Glutamatergic neuron (in vitro differentiated cells): ENCODE measurements around the gene ATXN7L3. TPM values are rescaled to one million over a fixed set of nuclear protein-coding genes. Genes with fewer than 3 reads are reported as not detected.

Experiments
- DNase-seq: peaks from one replicate; pipeline ENCODE4 v3.0.0; 2022
- H3K27ac Mint-ChIP-seq: one replicate; pipeline ENCODE4 v1.8.0; 2020; ENCODE audit warnings: mild to moderate bottlenecking, mixed read lengths, inconsistent platforms; ENCODE audit not compliant: unreplicated experiment
- H3K27me3 Mint-ChIP-seq: one replicate; pipeline ENCODE4 v1.8.0; 2020; ENCODE audit warnings: mild to moderate bottlenecking, moderate library complexity, mixed read lengths, inconsistent platforms; ENCODE audit not compliant: unreplicated experiment
- H3K36me3 Mint-ChIP-seq: one replicate; pipeline ENCODE4 v1.8.0; 2020; ENCODE audit warnings: mild to moderate bottlenecking, mixed read lengths, inconsistent platforms; ENCODE audit not compliant: unreplicated experiment
- H3K4me1 Mint-ChIP-seq: one replicate; pipeline ENCODE4 v1.8.0; 2020; ENCODE audit warnings: mild to moderate bottlenecking, low read depth, mixed read lengths, inconsistent platforms; ENCODE audit not compliant: unreplicated experiment
- H3K4me3 Mint-ChIP-seq: one replicate; pipeline ENCODE4 v1.8.0; 2020; ENCODE audit warnings: mild to moderate bottlenecking, mixed read lengths, inconsistent platforms; ENCODE audit not compliant: unreplicated experiment
- H3K9me3 Mint-ChIP-seq: one replicate; pipeline ENCODE4 v1.8.0; 2020; ENCODE audit warnings: mild to moderate bottlenecking, moderate library complexity, mixed read lengths, inconsistent platforms; ENCODE audit not compliant: unreplicated experiment
- CTCF ChIP-seq: fragments of 200-600 bp; sonication (generic); IDR thresholded peaks from one replicate; pipeline ENCODE4 v1.5.0; 2021; ENCODE audit not compliant: partially characterized antibody, unreplicated experiment
- total RNA-seq: library from RNA; stranded (reverse); fragmentation: NEBNext Ultra II Directional; extraction: Animal tissue kit (Norgen Biotek cat#: 25700); gene quantifications from one replicate; pipeline ENCODE4 v1.2.1, GENCODE V29; 2021; ENCODE audit not compliant: unreplicated experiment

Gene ATXN7L3
- total RNA-seq, 1 donor from 2014 or later: 146 TPM

- DNase-seq: no peak
- Mint-ChIP-seq H3K36me3 (no peaks in the 10 kb centered on the region), H3K4me1 (peaks cover 6% of the 10 kb centered on the region), H3K4me3 (no peak overlapping the region), H3K27ac (no peak overlapping the region), H3K9me3 (peaks cover 2% of the 10 kb centered on the region), H3K27me3 (peaks cover 6% of the 10 kb centered on the region)
- TF ChIP-seq CTCF: no peak
Measured at GRCh38 chr17:44193326-44194084, 6.2 kb downstream of the ATXN7L3 start.

GRCh38 chr17:44192750-44193149 is 6.9 kb downstream of the ATXN7L3 start:
- H3K27me3 Mint-ChIP-seq: peaks cover 6% of the 10 kb centered on the region
- peaks cover 7% of the 10 kb centered on the region for H3K4me1 Mint-ChIP-seq
- no peak overlapping the region for H3K27ac Mint-ChIP-seq
- no peaks in the 10 kb centered on the region for H3K36me3 Mint-ChIP-seq
- H3K4me3 Mint-ChIP-seq: no peak overlapping the region
- H3K9me3 Mint-ChIP-seq: peaks cover 2% of the 10 kb centered on the region
- no peak for DNase-seq
- TF ChIP-seq CTCF: no peak

GRCh38 chr17:44191941-44192496 is 7.7 kb downstream of the ATXN7L3 start:
- no peak overlapping the region for H3K4me3 Mint-ChIP-seq
- TF ChIP-seq CTCF: no peak
- H3K27me3 Mint-ChIP-seq: peaks cover 7% of the 10 kb centered on the region
- H3K36me3 Mint-ChIP-seq: no peaks in the 10 kb centered on the region
- H3K9me3 Mint-ChIP-seq: peaks cover 2% of the 10 kb centered on the region
- H3K27ac Mint-ChIP-seq: no peak overlapping the region
- H3K4me1 Mint-ChIP-seq: peaks cover 7% of the 10 kb centered on the region
- DNase-seq: no peak

GRCh38 chr17:44191369-44191768 is 8.3 kb downstream of the ATXN7L3 start:
- DNase-seq: no peak
- H3K4me1 Mint-ChIP-seq: peaks cover 7% of the 10 kb centered on the region
- no peak overlapping the region for H3K4me3 Mint-ChIP-seq
- no peaks in the 10 kb centered on the region for H3K36me3 Mint-ChIP-seq
- peaks cover 6% of the 10 kb centered on the region for H3K9me3 Mint-ChIP-seq
- H3K27ac Mint-ChIP-seq: peak overlapping the region; percentile 66
- peaks cover 13% of the 10 kb centered on the region for H3K27me3 Mint-ChIP-seq
- TF ChIP-seq CTCF: no peak

GRCh38 chr17:44190481-44190880 is 9.2 kb downstream of the ATXN7L3 start:
- no peak overlapping the region for H3K27ac Mint-ChIP-seq
- peaks cover 7% of the 10 kb centered on the region for H3K4me1 Mint-ChIP-seq

More at GRCh38 chr17:44190481-44190880, 9.2 kb downstream of the ATXN7L3 start:
- peaks cover 6% of the 10 kb centered on the region for H3K9me3 Mint-ChIP-seq
- no peaks in the 10 kb centered on the region for H3K36me3 Mint-ChIP-seq
- peaks cover 14% of the 10 kb centered on the region for H3K27me3 Mint-ChIP-seq
- no peak for DNase-seq
- H3K4me3 Mint-ChIP-seq: peak overlapping the region; percentile 28
- TF ChIP-seq CTCF: no peak
